Activated naive CD4-positive, alpha-beta T cell treated with anti-CD3 and anti-CD28 coated beads, Interleukin-2, amount 10 ng/mL, durations not matched to agents 7 days and 5 days (primary cell): ENCODE results near the gene MTUS2.

ENCODE experiments used
- CTCF ChIA-PET: fragments of 350-600 bp; sonication (Branson Sonifier 250); formaldehyde crosslinking; loops from one replicate; lab custom pipeline; 2021; ENCODE audit warnings: antibody characterized with exemption; lab: Charles Lee
- DNase-seq: peaks from one replicate; pipeline ENCODE4 v3.0.0-alpha.2; 2020
- H3K27ac Mint-ChIP-seq: one replicate; pipeline ENCODE4 v1.8.0; 2021; ENCODE audit warnings: mild to moderate bottlenecking, moderate library complexity, mixed read lengths
- H3K27me3 Mint-ChIP-seq: one replicate; pipeline ENCODE4 v1.8.0; 2021; ENCODE audit warnings: mild to moderate bottlenecking, mixed read lengths
- H3K36me3 Mint-ChIP-seq: one replicate; pipeline ENCODE4 v1.8.0; 2021; ENCODE audit warnings: mixed read lengths
- H3K4me1 Mint-ChIP-seq: one replicate; pipeline ENCODE4 v1.8.0; 2021; ENCODE audit warnings: mixed read lengths
- H3K4me3 Mint-ChIP-seq: one replicate; pipeline ENCODE4 v1.8.0; 2021; ENCODE audit warnings: mild to moderate bottlenecking, moderate library complexity, mixed read lengths
- H3K9me3 Mint-ChIP-seq: one replicate; pipeline ENCODE4 v1.8.0; 2021; ENCODE audit warnings: mixed read lengths

The MTUS2 gene

GRCh38 chr13:29136341-29136740 lies 316.2 kb downstream of the MTUS2 start:
- Mint-ChIP-seq H3K4me3 (no peak overlapping the region), H3K27me3 (no peaks in the 10 kb centered on the region), H3K4me1 (no peaks in the 10 kb centered on the region), H3K36me3 (no peaks in the 10 kb centered on the region), H3K9me3 (peaks cover 5% of the 10 kb centered on the region), H3K27ac (no peak overlapping the region)
- no peak for DNase-seq
- CTCF ChIA-PET = no interaction called here

- H3K4me1 Mint-ChIP-seq = no peaks in the 10 kb centered on the region
- H3K27ac Mint-ChIP-seq = no peak overlapping the region
- H3K9me3 Mint-ChIP-seq = peaks cover 5% of the 10 kb centered on the region
- no peaks in the 10 kb centered on the region for H3K36me3 Mint-ChIP-seq
- CTCF ChIA-PET = no interaction called here
- no peaks in the 10 kb centered on the region for H3K27me3 Mint-ChIP-seq
- no peak for DNase-seq
- H3K4me3 Mint-ChIP-seq = no peak overlapping the region
Measured at GRCh38 chr13:29137016-29137415, 316.9 kb downstream of the MTUS2 start.

GRCh38 chr13:29137995-29138394 lies 317.9 kb downstream of the MTUS2 start:
- no peaks in the 10 kb centered on the region for H3K27me3 Mint-ChIP-seq
- H3K4me3 Mint-ChIP-seq = no peak overlapping the region
- H3K27ac Mint-ChIP-seq = no peak overlapping the region
- no peak for DNase-seq
- H3K36me3 Mint-ChIP-seq = no peaks in the 10 kb centered on the region
- CTCF ChIA-PET = no interaction called here
- peaks cover 5% of the 10 kb centered on the region for H3K9me3 Mint-ChIP-seq
- no peaks in the 10 kb centered on the region for H3K4me1 Mint-ChIP-seq

DNA sequence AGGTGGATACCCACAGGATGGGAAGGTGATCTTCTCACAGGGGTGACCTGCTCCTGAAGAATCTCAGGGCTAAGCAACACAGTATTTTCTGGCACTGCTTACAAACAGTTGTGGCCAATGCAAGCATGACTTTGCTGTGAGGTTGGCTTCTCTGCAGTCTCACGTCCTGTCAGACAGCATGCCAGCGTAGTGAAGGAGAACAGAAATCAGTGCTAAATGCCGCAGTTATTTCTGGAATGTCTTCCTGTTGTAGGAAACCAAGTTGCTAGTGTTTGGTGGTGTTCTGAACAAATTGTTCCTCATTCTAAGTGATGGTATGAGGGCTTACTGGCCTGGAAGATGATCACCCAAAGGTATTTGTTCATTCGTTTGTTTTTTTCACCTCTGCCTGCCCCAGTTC lies 320.1 kb downstream of the MTUS2 start:
- Mint-ChIP-seq H3K27me3 (no peaks in the 10 kb centered on the region), H3K4me3 (no peak overlapping the region), H3K4me1 (no peaks in the 10 kb centered on the region), H3K36me3 (no peaks in the 10 kb centered on the region), H3K9me3 (peaks cover 5% of the 10 kb centered on the region), H3K27ac (no peak overlapping the region)
- CTCF ChIA-PET = no interaction called here
- DNase-seq = no peak

- Mint-ChIP-seq H3K9me3 (peaks cover 2% of the 10 kb centered on the region), H3K4me3 (no peak overlapping the region), H3K36me3 (no peaks in the 10 kb centered on the region), H3K27me3 (no peaks in the 10 kb centered on the region), H3K4me1 (no peaks in the 10 kb centered on the region), H3K27ac (no peak overlapping the region)
- no peak for DNase-seq
- CTCF ChIA-PET = no interaction called here
Measured at GRCh38 chr13:29143847-29144246, 323.7 kb downstream of the MTUS2 start.

DNA sequence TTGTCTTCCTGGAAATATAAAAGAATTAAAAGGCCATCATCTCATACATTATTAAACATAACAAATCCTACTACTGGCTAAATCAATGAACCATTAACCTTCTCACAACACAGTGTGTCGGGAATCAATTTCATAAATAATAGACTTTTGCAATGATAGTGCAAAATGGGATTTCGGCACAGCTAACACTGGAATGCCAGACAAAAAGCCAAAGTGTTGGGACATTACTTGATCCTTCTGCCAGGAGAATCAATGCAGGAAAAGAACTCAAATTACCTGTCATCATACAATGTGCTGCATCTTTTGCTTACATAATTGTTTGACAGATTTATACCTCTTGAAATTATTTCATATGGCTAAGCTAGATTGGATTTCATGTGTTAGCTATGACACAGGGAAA lies 334.3 kb downstream of the MTUS2 start:
- DNase-seq = no peak
- no peak overlapping the region for H3K27ac Mint-ChIP-seq
- no peak overlapping the region for H3K4me3 Mint-ChIP-seq
- H3K27me3 Mint-ChIP-seq = no peaks in the 10 kb centered on the region
- CTCF ChIA-PET = no interaction called here
- peaks cover 8% of the 10 kb centered on the region for H3K9me3 Mint-ChIP-seq
- no peaks in the 10 kb centered on the region for H3K4me1 Mint-ChIP-seq
- no peaks in the 10 kb centered on the region for H3K36me3 Mint-ChIP-seq

GRCh38 chr13:29156136-29156535 lies 336.0 kb downstream of the MTUS2 start:
- H3K4me3 Mint-ChIP-seq = no peak overlapping the region
- CTCF ChIA-PET = no interaction called here

DNA sequence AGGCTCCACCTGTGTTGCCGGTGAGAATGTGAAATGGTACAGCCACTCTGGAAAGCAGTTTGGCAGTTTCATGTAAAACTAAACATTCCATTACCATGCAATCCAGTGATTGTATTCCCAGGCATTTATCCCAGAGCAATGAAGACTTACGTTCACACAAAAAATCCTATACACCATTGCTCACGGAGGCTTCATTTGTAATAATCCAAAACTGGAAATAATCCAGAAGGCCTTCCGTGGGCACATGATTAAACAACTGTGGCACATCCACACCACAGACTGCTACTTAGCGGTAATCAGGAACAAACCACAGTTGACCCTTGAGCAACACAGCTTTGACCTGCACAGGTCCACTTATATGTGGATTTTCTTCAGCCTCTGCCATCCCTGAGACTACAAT lies 339.7 kb downstream of the MTUS2 start:
- no peak overlapping the region for H3K4me3 Mint-ChIP-seq
- H3K27me3 Mint-ChIP-seq = no peaks in the 10 kb centered on the region
- H3K4me1 Mint-ChIP-seq = no peaks in the 10 kb centered on the region
- DNase-seq = no peak
- H3K27ac Mint-ChIP-seq = no peak overlapping the region
- H3K36me3 Mint-ChIP-seq = no peaks in the 10 kb centered on the region
- no peaks in the 10 kb centered on the region for H3K9me3 Mint-ChIP-seq
- CTCF ChIA-PET = no interaction called here

More at GRCh38 chr13:29156136-29156535, 336.0 kb downstream of the MTUS2 start:
- peaks cover 8% of the 10 kb centered on the region for H3K9me3 Mint-ChIP-seq
- no peak overlapping the region for H3K27ac Mint-ChIP-seq
- DNase-seq = no peak
- H3K36me3 Mint-ChIP-seq = no peaks in the 10 kb centered on the region
- no peaks in the 10 kb centered on the region for H3K27me3 Mint-ChIP-seq
- H3K4me1 Mint-ChIP-seq = no peaks in the 10 kb centered on the region

- Mint-ChIP-seq H3K4me3 (no peak overlapping the region), H3K4me1 (no peaks in the 10 kb centered on the region), H3K9me3 (no peaks in the 10 kb centered on the region), H3K27me3 (no peaks in the 10 kb centered on the region), H3K36me3 (no peaks in the 10 kb centered on the region), H3K27ac (no peak overlapping the region)
- CTCF ChIA-PET = no interaction called here
- no peak for DNase-seq
Measured at GRCh38 chr13:29160862-29161261, 340.7 kb downstream of the MTUS2 start.

GRCh38 chr13:29161676-29162075 lies 341.5 kb downstream of the MTUS2 start:
- no peaks in the 10 kb centered on the region for H3K9me3 Mint-ChIP-seq
- DNase-seq = no peak
- no peaks in the 10 kb centered on the region for H3K27me3 Mint-ChIP-seq
- no peak overlapping the region for H3K27ac Mint-ChIP-seq
- CTCF ChIA-PET = no interaction called here
- no peak overlapping the region for H3K4me3 Mint-ChIP-seq
- H3K4me1 Mint-ChIP-seq = no peaks in the 10 kb centered on the region
- H3K36me3 Mint-ChIP-seq = no peaks in the 10 kb centered on the region

GRCh38 chr13:29162638-29163235 lies 342.6 kb downstream of the MTUS2 start:
- Mint-ChIP-seq H3K27ac (no peak overlapping the region), H3K4me3 (no peak overlapping the region), H3K36me3 (no peaks in the 10 kb centered on the region), H3K27me3 (no peaks in the 10 kb centered on the region), H3K9me3 (no peaks in the 10 kb centered on the region), H3K4me1 (no peaks in the 10 kb centered on the region)
- CTCF ChIA-PET = no interaction called here
- no peak for DNase-seq

DNA sequence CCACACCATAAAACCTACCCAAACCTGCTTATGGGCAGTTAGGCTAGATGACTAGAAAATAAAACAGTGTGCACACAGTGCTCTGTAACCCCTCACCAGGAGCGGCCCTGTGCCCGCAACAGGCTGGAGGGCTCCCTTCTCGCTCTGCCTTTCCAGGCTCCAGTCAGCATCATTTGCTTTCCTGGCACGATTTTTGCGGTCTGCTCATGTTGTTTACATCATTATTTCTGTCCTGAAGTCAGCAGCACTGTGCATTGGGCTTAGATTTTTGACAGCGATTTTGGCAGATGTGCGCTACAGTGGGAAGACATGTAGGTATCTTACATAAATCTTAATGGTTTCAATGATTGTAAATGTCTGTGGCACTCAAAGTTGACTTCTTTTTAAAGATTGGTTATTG lies 344.0 kb downstream of the MTUS2 start:
- Mint-ChIP-seq H3K4me3 (no peak overlapping the region), H3K27ac (no peak overlapping the region), H3K36me3 (no peaks in the 10 kb centered on the region), H3K27me3 (no peaks in the 10 kb centered on the region), H3K4me1 (no peaks in the 10 kb centered on the region), H3K9me3 (no peaks in the 10 kb centered on the region)
- CTCF ChIA-PET = no interaction called here
- no peak for DNase-seq

GRCh38 chr13:29165216-29165615 lies 345.1 kb downstream of the MTUS2 start:
- Mint-ChIP-seq H3K9me3 (no peaks in the 10 kb centered on the region), H3K27me3 (no peaks in the 10 kb centered on the region), H3K36me3 (no peaks in the 10 kb centered on the region), H3K4me3 (no peak overlapping the region), H3K27ac (no peak overlapping the region), H3K4me1 (no peaks in the 10 kb centered on the region)
- CTCF ChIA-PET = no interaction called here
- DNase-seq = no peak

GRCh38 chr13:29165840-29166239 lies 345.7 kb downstream of the MTUS2 start:
- CTCF ChIA-PET = no interaction called here
- no peaks in the 10 kb centered on the region for H3K4me1 Mint-ChIP-seq
- H3K27ac Mint-ChIP-seq = no peak overlapping the region
- H3K4me3 Mint-ChIP-seq = no peak overlapping the region
- H3K27me3 Mint-ChIP-seq = no peaks in the 10 kb centered on the region
- no peaks in the 10 kb centered on the region for H3K36me3 Mint-ChIP-seq
- no peak for DNase-seq
- H3K9me3 Mint-ChIP-seq = no peaks in the 10 kb centered on the region

GRCh38 chr13:29170436-29171082 lies 350.4 kb downstream of the MTUS2 start:
- Mint-ChIP-seq H3K27me3 (no peaks in the 10 kb centered on the region), H3K9me3 (no peaks in the 10 kb centered on the region), H3K4me3 (no peak overlapping the region), H3K36me3 (no peaks in the 10 kb centered on the region), H3K27ac (no peak overlapping the region), H3K4me1 (no peaks in the 10 kb centered on the region)
- CTCF ChIA-PET = no interaction called here
- DNase-seq = no peak
